Activated CD8-positive, alpha-beta memory T cell treated with anti-CD3 and anti-CD28 coated beads, Interleukin-2, amount 50 U/mL, for 24 hours (primary cell): ENCODE results near the gene FAR2.

Experiments used
- DNase-seq: peaks from one replicate; pipeline ENCODE4 v3.0.0-alpha.2; 2020; ENCODE audit errors: extremely low read depth

Gene FAR2

GRCh38 chr12:29204521-29204920 lies 55.4 kb downstream of the FAR2 start:
- no peak for DNase-seq

- DNase-seq = no peak
Measured at GRCh38 chr12:29207120-29207519, 58.0 kb downstream of the FAR2 start.

- DNase-seq = no peak
Measured at GRCh38 chr12:29208060-29208459, 59.0 kb downstream of the FAR2 start.

GRCh38 chr12:29208936-29209701 lies 60.0 kb downstream of the FAR2 start:
- DNase-seq = no peak

GRCh38 chr12:29211696-29212095 lies 62.6 kb downstream of the FAR2 start:
- DNase-seq = no peak

- DNase-seq = no peak
Measured at GRCh38 chr12:29212682-29213403, 63.8 kb downstream of the FAR2 start.

GRCh38 chr12:29216266-29216665 lies 67.2 kb downstream of the FAR2 start:
- no peak for DNase-seq

GRCh38 chr12:29216797-29217575 lies 67.9 kb downstream of the FAR2 start:
- no peak for DNase-seq

GRCh38 chr12:29220632-29221336 lies 71.7 kb downstream of the FAR2 start:
- DNase-seq = no peak

- DNase-seq = no peak
Measured at GRCh38 chr12:29222200-29222599, 73.1 kb downstream of the FAR2 start.

GRCh38 chr12:29223426-29223825 lies 74.3 kb downstream of the FAR2 start:
- no peak for DNase-seq

GRCh38 chr12:29223956-29224543 lies 75.0 kb downstream of the FAR2 start:
- DNase-seq = no peak

- DNase-seq = no peak
Measured at GRCh38 chr12:29224572-29224971, 75.5 kb downstream of the FAR2 start.

GRCh38 chr12:29225834-29226233 lies 76.8 kb downstream of the FAR2 start:
- no peak for DNase-seq

GRCh38 chr12:29226616-29227015 lies 77.5 kb downstream of the FAR2 start:
- no peak for DNase-seq

GRCh38 chr12:29228474-29229157 lies 79.5 kb downstream of the FAR2 start:
- no peak for DNase-seq

- no peak for DNase-seq
Measured at GRCh38 chr12:29229158-29229505, 80.1 kb downstream of the FAR2 start.

- DNase-seq = no peak
Measured at GRCh38 chr12:29229937-29230336, 80.9 kb downstream of the FAR2 start.

- no peak for DNase-seq
Measured at GRCh38 chr12:29230800-29231560, 81.9 kb downstream of the FAR2 start.

GRCh38 chr12:29232086-29232485 lies 83.0 kb downstream of the FAR2 start:
- no peak for DNase-seq
